ENCODE results near the gene LRRC8C. TPM values are rescaled to one million over a fixed set of nuclear protein-coding genes. Genes with fewer than 3 reads are reported as not detected.
A peak's percentile ranks its signal among the peaks of the same experiment; 100 is the strongest.

The LRRC8C gene
- total RNA-seq, 6 donors from 2014 or later: 5.2 to 12.5 (median 11.6) TPM

DNA sequence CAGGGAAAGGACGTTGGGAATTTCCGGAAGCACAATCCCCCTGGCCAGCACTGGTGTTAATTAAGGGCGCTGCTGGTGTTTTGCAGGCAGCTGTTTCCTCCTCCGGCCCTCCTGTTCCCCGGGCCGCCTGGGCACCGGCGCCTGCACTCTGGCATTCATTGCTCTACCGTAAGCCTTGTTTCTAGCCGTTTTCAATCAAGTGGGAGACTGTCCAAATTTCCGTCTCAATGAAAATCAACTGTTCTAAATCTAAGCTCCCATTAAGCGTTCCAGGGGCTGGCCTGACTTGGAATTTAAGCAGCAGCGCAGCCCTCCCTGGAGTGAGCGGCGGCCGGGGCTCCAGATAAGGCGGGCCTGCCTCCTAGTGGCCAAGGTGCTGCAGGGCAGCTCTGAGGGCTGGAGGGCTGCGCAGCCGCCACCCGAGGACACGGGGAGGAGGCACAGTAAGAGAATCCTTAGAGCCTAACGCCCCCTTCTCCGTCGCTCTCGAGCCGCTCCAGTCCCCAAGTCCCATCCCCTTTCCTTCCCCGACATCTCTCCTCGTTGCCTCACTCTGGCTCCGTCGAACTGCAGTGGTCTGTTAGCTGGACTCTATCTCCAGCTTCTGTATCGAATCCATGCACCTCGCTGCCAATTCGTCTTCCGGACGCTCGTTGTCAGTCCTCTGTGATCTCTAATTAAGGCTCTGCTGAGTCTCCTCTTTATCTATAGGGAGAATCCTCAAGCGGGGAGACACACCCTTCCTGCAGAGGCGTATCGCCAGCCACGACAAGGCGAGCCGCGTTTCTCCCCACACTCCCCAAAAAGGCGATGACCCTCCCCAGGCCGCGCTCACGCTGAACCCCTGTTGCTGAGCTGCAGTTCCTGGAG lies 130.1 kb downstream of the LRRC8C start:
- peak overlapping the region in 3 of 4 donors; percentile 36 to 51 (median 44) for H3K4me3 ChIP-seq
- ATAC-seq (ENCODE audit: low FRiP score in 2 of 2) (peak; percentile 97 to 98), DNase-seq (peak; percentile 91 to 94)
- peaks cover 27 to 50% (median 37%) of the 10 kb centered on the region in 4 donors for H3K4me1 ChIP-seq
- H3K9me3 ChIP-seq: no peaks in the 10 kb centered on the region
- 1 to 3% methylated on average over 36 to 47 of the region's 47 CpGs for WGBS, 2 donors
- H3K36me3 ChIP-seq: no peaks in the 10 kb centered on the region
- no peaks in the 10 kb centered on the region for H3K27me3 ChIP-seq
- peak overlapping the region in 3 of 4 donors; percentile 54 to 76 (median 64) for H3K27ac ChIP-seq
- TF ChIP-seq, protein P1, sequence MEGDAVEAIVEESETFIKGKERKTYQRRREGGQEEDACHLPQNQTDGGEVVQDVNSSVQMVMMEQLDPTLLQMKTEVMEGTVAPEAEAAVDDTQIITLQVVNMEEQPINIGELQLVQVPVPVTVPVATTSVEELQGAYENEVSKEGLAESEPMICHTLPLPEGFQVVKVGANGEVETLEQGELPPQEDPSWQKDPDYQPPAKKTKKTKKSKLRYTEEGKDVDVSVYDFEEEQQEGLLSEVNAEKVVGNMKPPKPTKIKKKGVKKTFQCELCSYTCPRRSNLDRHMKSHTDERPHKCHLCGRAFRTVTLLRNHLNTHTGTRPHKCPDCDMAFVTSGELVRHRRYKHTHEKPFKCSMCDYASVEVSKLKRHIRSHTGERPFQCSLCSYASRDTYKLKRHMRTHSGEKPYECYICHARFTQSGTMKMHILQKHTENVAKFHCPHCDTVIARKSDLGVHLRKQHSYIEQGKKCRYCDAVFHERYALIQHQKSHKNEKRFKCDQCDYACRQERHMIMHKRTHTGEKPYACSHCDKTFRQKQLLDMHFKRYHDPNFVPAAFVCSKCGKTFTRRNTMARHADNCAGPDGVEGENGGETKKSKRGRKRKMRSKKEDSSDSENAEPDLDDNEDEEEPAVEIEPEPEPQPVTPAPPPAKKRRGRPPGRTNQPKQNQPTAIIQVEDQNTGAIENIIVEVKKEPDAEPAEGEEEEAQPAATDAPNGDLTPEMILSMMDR (IDR thresholded peaks at IDR 0.05): peak; percentile 95 to 99 (median 98)
- TF ChIP-seq POLR2AphosphoS5 (IDR thresholded peaks at IDR 0.05): peak in 1 of 2 donors; percentile 15
- TF ChIP-seq POLR2A (IDR thresholded peaks at IDR 0.05): peak in 2 of 4 donors; percentile 10 to 14
- no peak for TF ChIP-seq EP300 (IDR thresholded peaks at IDR 0.05)

DNA sequence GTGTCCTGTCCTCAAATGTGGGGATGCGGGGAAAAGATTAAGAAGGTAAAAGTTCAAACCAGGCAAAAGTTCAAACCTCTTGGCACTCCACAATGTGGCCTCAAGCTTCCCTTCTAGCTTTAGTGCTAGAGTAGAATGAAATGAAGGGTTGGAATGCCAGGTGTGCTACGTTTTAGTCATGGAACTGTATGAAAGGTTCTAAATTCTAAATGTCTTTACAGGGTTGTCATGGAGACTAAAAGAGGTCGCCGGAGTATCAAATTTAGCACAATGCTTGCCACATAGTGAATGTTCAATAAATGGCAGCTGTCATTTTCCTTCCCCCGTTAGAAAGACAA lies 130.7 kb downstream of the LRRC8C start:
- Histone ChIP-seq H3K27ac (peak overlapping the region in 2 of 4 donors; percentile 64 to 76), H3K4me3 (peak overlapping the region in 3 of 4 donors; percentile 36 to 51 (median 44)), H3K9me3 (no peaks in the 10 kb centered on the region), H3K4me1 (peaks cover 21 to 44% (median 31%) of the 10 kb centered on the region in 4 donors), H3K27me3 (no peaks in the 10 kb centered on the region), H3K36me3 (no peaks in the 10 kb centered on the region)
- TF ChIP-seq, protein P1 (IDR thresholded peaks at IDR 0.05): no peak
- no peak for TF ChIP-seq POLR2AphosphoS5 (IDR thresholded peaks at IDR 0.05)
- WGBS, 2 donors: 47 to 53% methylated on average over 5 of the region's 5 CpGs
- DNase-seq (no peak), ATAC-seq (ENCODE audit: low FRiP score in 2 of 2) (no peak)

DNA sequence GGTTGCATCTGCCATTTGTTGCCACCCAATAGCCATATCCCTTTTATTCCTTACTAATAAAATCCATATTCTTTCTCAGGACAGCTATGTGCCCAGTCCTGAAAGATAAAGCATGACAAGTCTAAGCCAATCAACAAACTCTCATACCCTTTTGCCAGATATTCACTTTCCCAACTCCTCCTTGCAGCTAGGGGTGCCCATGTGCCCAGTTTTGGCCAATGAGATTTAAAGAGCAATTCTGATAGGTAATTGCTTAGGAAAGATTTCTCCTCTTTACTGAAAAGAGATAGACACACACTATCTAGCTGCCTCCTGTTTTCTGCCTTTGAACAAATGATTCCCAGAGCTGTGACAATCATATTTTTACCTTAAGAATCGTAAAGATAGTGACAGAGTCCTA lies 132.9 kb downstream of the LRRC8C start:
- TF ChIP-seq POLR2AphosphoS5 (IDR thresholded peaks at IDR 0.05): no peak
- TF ChIP-seq, protein P1 (IDR thresholded peaks at IDR 0.05): no peak
- no peak for TF ChIP-seq POLR2A (IDR thresholded peaks at IDR 0.05)
- no peak for TF ChIP-seq EP300 (IDR thresholded peaks at IDR 0.05)
- Histone ChIP-seq H3K27ac (no peak overlapping the region), H3K4me1 (peaks cover 14 to 29% (median 20%) of the 10 kb centered on the region in 4 donors), H3K4me3 (no peak overlapping the region), H3K27me3 (no peaks in the 10 kb centered on the region), H3K36me3 (no peaks in the 10 kb centered on the region), H3K9me3 (no peaks in the 10 kb centered on the region)
- DNase-seq (no peak), ATAC-seq (ENCODE audit: low FRiP score in 2 of 2) (no peak)
- WGBS, 2 donors: 47 to 94% methylated on average over 1 of the region's 1 CpG

DNA sequence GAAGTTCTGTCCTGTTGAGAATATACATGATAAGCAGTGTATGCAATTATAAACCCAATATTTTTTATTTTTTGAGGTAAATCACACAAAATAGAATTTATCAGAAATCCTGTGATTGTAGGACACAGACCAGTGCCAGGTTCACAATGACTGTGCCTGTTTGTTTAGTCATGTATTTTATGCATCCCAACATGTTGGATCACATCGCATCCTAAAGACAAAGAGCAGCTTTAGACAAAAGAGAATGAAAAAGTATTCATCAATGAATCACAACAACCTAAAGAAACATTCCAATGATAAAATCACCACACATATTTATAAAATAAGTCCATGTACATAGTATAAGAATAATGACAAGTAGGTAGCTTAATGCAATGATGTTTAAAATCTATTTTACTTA lies 134.7 kb downstream of the LRRC8C start:
- ATAC-seq (ENCODE audit: low FRiP score in 2 of 2): no peak
- TF ChIP-seq POLR2A (IDR thresholded peaks at IDR 0.05): no peak
- TF ChIP-seq POLR2AphosphoS5 (IDR thresholded peaks at IDR 0.05): no peak
- TF ChIP-seq, protein P1 (IDR thresholded peaks at IDR 0.05): no peak
- no peak for TF ChIP-seq EP300 (IDR thresholded peaks at IDR 0.05)
- Histone ChIP-seq H3K27ac (no peak overlapping the region), H3K36me3 (no peaks in the 10 kb centered on the region), H3K27me3 (no peaks in the 10 kb centered on the region), H3K4me3 (no peak overlapping the region), H3K4me1 (peaks cover 2 to 11% (median 7%) of the 10 kb centered on the region in 4 donors), H3K9me3 (no peaks in the 10 kb centered on the region)
- no peak for DNase-seq
- WGBS, 2 donors: 100% methylated on average over 1 of the region's 1 CpG

Small RNA genes within 50 kb of the gene (small RNA-seq; reads per million reads assigned to genes)
- 0 reads per million in 4 donors for gene AC093423.1

Other genes starting within 250 kb of the LRRC8C start
- gene LRRC8B, start 108.3 kb upstream of the LRRC8C start, total RNA-seq: 10 to 100 TPM in 4 of 6 donors, 1 to 10 TPM in 2; 7.1 to 20.2 (median 14.8) TPM
- gene LRRC8D, start 187.9 kb downstream of the LRRC8C start, total RNA-seq: 10 to 100 TPM in 4 of 6 donors, 1 to 10 TPM in 2; 3.7 to 24.0 (median 12.2) TPM

All from upper lobe of left lung (tissue), 6 donors.